HG03439 (cell line): ENCODE measurements around the gene BRSK2.
"Not testable (repeated sequence)": the region's sequence is repeated elsewhere in the genome, so short reads cannot be mapped to it uniquely, and the experiment has no call there.

Experiments
- ATAC-seq: cut with Tn5 transposase; IDR thresholded peaks from one replicate; pipeline ENCODE4 v1.9.1; 2021; ENCODE audit warnings: mild to moderate bottlenecking, moderate library complexity; ENCODE audit not compliant: unreplicated experiment

Gene BRSK2

DNA sequence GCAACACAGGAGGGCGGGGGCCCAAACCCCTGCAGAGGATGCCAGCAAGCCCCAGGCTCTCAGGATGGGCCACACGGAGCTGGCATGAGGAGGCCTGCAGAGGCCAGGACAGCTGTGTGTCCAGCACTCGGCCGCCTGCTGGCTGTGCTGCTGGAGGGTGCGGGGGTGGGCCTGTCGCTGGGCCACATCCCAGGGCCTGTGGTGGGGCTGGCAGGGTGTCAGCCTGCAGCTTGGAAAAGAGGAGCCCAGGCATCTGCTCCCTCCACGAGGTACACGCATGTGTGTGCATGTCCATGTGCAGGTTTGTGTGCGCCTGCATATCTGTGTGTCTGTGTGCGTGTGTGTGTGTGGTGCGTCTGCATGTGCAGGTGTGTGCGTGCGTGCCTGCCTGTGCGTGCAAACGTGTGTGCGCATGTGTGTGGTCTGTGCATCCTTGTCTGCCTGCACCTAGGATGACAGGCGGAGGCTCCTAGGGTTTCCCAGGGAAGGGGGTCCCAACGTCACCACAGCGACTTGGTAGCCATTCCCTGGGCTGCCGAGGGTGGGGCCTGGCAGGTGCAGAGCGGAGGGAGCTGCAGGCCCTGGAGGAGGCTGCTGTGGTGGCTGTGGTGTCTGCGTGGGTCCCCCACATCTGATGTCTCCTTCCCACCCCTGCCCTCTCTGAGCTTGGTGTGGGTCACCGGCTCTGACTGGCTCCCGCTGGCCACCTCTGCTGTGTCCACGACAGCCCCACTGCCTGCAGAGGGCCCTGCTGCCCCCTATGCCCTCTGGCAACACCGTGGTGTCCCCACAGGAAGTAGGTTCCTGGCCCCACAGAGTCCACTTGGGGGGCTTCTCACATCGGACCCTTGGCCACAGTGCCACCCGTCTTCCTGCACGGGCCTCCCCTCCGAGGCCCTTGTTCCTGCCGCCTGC lies 17.1 kb downstream of the BRSK2 start:
- no peak for ATAC-seq

DNA sequence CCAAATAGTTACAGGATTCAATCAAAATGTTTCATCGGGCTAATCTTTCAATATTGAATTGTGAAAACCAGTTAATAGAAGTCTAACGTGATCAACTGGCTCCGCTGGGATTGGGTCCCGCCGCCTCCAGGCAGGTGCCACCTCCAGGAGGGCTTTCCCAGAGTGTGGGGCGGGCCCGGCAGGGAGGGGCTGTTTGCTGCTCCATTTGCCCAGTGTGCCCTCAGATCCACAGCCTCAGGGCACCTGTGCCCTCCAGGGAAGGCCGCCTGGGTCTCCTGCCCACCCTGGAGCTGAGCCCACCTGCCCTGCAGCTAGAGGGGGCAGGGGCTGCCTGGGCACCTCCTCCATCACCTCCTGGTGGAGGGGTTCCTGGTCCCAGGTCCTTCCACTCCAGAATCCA lies 17.9 kb downstream of the BRSK2 start:
- no peak for ATAC-seq

DNA sequence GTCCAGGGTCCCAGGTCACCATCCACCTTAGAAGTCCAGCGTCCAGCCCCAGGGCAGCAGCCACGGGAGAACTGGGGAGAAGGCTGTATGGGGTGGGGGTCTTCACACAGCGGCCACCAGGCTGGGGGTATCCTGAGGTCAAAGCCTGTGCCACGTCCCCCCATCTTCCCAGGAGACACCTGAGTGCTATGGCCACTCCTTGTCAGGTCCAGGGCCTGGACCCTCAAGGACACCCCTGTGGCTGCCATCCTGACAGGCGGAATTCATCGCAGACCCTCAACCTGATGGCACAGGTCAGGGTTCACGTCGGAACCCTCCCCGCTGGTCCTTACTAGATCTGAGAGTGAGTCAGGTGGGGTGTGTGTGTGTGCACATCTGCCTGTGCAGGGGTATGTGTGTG lies 18.6 kb downstream of the BRSK2 start:
- ATAC-seq: no peak

DNA sequence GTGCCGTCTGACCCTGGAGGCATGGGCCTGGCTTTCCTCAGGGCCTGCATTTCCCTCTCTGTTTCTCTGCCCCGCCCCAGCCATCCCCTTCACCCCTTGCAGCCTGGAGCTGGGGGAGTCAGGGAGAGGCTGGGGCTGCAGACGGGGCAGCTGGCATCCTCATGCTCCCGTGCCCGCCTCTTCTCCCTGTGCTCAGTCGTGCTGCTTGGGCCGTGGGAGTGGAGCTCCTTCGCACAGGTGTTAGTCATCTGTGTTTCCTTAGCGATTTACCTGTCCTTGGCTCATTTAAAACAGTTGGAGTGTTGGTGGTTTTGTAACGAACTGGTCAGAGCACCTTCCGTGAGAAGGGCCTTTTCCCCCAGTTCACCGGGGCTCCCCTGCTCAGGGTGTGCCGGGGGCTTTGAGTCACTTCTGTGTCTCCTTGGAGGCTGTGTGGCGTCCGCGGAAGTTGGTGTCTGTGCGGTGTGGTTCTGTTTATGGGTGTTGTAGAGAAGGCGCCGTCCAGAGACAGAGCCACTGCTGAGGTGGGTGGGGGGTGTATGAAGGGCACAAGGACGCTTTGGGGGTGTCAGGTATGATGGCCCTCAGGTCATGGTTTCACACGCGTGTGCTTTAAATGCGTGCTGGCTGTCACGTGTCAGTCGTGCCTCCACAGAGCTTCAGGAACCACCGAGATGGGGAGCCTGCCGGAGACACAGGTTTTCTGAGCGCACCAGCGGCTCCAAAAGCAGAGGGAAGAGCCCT lies 19.5 kb downstream of the BRSK2 start:
- no peak for ATAC-seq

DNA sequence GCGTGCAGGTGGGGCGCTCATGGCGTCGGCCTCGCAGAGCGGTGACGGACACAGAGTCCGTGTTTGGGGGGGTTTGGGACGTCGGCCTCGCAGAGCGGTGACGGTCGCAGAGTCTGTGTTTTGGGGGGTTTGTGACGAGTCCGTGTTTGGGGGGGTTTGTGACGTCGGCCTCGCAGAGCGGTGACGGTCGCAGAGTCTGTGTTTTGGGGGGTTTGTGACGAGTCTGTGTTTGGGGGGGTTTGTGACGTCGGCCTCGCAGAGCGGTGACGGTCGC lies 20.1 kb downstream of the BRSK2 start:
- ATAC-seq: not testable (repeated sequence)

DNA sequence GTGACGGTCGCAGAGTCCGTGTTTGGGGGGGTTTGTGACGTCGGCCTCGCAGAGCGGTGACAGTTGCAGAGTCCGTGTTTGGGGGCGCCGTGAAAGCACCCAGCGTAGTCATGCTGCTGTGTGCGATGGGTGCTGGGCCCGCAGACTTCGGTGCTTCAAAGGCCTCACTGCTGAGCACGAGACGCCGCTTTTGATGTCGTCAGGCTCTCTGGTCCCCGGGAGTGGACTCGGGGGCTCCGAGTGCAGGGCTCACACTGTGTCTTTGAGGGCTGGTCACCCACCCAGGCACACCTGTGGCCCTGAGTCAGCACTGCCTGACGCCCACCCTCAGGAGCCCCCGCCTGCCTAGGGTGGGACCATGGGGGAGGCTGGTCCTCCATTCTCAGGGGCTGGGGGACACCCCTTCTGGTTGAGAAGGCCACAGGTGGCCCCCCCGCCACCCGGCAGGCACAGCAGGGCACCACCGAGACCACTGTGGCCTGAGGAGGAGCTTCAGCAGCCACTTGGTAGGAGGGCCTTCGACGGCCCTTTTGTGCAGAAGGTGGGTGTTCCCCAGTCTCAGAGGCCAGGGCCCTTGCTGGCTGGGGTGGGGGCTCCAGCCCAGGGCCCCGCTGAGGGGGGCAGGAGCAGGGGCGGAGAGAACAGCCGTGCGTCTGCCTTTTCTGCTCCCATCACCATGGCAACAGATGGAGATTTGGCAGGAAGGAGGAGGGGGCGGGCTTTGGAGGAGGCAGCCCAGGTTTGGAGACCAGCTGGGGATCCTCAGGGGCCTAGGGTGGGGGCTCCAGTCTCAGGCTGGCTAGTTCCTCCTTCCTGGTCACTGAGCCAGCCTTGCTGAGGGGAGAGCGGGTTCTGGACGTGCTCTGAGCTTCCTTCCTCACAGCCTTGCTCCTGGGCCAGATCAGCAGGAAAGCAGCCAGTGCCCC lies 20.9 kb downstream of the BRSK2 start:
- no peak for ATAC-seq

DNA sequence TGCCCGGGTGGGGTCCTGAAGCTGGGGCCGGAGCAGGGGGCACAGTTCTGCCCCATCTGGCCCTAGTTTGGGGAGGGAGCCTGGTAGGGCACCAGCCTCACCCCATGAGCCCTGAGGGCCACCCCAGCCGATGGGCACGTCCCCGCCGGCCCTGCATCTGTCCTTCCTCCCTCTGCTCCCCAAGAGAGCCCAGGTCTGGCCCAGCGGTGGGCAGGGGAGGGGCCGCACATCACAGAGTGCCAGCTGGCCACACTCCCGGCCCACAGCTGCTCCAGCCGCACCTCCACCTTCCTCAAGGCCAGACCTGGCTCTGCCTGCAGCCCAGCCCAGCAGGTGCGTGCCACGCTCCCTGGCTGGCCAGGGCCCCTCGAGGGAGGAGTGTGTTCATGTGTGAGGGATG lies 21.6 kb downstream of the BRSK2 start:
- no peak for ATAC-seq

DNA sequence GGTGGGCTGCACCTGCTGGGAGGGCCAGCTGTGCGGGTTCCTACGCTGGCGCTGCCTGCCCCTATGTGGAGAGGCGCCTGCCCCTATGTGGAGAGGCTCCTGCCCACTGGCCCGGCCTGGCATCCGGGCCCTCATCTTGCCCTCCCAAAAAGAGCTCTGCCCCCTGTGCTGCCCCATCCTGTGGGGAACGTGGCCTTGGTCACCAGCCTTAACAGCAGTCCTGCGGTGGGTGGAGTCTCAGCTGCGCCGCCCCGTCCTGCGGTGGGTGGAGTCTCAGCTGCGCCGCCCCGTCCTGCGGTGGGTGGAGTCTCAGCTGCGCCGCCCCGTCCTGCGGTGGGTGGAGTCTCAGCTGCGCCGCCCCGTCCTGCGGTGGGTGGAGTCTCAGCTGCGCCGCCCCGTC lies 22.0 kb downstream of the BRSK2 start:
- ATAC-seq: not testable (repeated sequence)

DNA sequence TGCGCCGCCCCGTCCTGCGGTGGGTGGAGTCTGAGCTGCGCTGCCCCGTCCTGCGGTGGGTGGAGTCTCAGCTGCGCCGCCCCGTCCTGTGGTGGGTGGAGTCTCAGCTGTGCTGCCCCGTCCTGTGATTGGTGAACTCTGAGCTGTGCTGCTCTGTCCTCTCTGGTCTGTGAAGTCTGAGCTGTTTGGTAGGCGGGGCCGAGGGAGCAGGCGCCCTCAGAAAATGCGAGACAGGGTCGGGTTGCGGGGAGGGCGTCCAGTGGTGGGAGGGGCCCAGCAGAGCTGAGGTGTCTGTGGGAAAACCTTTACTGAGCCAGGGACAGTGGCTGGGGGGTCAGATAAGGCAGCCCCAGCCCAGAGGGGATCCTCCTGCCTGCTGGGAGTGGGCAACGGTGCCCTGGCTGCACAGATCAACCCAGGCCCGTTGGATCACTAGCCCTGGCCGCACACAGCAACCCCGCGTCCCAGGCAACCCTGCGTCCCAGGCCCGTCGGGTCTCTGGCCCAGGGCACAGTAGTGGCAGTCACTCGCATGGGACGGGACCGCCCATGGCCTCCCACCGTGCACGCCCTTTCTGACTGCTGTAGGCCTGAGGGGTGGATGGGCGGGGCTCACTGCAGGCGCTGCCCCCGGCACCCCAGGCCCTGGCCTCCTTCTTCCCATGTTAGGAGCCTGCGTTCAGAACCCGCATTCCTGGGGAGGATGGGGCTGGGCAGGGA lies 22.8 kb downstream of the BRSK2 start:
- ATAC-seq: no peak

DNA sequence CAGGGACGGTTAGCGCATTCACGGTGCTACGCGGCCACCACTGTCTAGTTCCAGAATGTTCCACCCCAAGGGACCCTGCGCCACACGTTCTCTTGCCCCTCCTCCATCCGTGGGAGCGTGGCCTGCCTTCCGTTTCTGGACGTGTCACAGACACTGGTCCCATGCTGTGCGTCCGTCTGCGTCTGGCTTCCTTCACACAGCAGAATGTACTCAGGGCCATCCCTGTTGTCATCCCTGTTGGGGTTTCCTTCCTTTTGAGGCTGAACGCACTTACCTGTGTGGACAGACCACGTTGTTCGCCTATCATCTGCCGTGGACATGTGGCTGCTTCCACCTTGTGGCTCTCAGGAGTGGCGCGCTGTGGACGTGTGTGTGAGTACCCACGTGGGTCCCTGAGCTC lies 24.9 kb downstream of the BRSK2 start:
- no peak for ATAC-seq

DNA sequence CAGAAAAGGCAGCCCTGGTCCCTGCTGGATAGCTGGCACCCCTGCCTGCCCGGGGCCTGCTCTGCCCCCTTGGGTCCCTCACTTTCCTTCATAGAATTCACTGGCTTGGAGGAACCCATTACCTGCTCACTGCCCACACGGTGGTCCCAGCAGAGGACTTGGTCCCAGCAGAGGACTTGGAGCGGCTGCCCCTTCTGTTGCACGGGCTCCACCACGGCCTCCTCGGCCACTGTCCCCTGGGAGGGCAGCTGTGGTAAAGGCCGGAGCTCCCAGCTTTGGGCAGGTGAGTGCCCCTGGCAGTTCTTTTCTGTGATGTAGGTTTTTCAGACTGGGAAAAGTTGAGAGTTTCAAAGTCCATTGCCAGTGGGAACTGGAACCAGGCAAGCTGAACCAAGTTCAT lies 25.9 kb downstream of the BRSK2 start:
- no peak for ATAC-seq

DNA sequence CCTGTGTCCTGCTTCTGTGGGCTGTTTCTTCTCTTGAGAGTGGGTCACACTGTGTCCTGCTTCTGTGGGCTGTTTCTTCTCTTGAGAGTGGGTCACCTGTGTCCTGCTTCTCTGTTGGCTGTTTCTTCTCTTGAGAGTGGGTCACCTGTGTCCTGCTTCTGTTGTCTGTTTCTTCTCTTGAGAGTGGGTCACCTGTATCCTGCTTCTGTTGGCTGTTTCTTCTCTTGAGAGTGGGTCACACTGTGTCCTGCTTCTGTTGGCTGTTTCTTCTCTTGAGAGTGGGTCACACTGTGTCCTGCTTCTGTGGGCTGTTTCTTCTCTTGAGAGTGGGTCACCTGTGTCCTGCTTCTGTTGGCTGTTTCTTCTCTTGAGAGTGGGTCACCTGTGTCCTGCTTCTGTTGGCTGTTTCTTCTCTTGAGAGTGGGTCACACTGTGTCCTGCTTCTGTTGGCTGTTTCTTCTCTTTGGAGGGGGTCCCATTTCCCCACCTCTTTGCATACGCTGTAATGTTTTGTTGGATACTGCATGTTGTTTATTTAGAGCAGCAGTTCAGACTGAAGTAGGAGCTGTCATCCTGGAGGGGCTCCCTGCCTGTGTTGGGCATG lies 28.6 kb downstream of the BRSK2 start:
- not testable (repeated sequence) for ATAC-seq

DNA sequence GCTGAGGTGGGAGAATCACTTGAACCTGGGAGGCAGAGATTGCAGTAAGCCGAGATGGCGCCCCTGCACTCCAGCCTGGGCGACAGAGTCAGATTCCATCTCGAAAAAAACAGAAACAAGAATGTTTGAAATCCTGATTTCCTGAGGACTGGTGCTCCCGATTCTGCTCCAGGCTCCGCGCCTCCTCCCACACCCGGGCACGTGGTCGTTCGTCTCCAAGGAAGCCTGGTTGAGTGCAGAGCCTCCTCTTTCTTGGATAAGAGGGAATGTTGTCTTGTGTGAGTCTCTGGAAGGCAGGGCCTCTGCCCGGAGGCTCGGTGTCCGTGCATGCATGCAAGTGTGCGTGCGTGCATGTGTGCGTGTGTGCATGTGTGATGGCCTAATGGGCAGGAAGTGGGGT lies 30.1 kb downstream of the BRSK2 start:
- no peak for ATAC-seq

DNA sequence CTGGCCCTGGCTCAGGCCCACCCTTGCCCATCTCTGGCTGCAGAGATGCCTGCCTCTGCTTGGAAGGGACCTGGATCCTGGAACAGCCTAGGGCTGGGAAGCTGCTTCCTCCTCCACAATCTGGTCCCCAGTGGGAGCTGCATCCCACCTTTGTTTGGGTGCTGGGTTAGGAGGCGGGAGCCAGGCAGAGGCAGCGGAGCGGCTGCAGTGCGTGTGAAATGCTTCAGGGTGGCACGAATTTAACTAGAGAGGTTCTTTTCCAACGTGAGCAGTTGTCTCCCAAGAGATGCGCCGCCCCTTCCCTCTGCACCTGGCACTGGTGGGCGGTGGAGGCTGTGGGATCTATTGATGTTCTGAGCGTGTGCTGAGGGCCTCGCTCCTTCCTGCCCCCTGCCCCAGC lies 31.6 kb downstream of the BRSK2 start:
- no peak for ATAC-seq

DNA sequence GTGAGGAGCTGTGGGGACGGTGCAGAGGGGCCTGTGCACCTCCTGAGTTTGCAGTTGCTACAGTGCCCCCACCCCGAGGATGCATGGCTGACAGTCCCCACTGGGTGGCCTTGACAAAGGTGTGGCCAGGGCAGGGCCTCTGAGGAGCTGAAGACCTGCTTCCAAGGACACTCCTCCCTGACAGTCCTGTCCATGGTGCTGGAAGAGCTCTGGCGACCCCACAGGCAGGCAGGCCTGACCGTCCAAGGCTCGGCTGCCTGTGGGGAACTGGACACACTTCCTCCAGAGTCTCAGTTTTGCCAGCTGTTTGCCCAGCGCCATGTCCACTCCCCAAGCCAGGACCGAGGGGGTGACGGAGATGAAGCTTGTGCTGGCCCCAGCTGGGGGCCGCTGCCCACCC lies 32.7 kb downstream of the BRSK2 start:
- no peak for ATAC-seq

DNA sequence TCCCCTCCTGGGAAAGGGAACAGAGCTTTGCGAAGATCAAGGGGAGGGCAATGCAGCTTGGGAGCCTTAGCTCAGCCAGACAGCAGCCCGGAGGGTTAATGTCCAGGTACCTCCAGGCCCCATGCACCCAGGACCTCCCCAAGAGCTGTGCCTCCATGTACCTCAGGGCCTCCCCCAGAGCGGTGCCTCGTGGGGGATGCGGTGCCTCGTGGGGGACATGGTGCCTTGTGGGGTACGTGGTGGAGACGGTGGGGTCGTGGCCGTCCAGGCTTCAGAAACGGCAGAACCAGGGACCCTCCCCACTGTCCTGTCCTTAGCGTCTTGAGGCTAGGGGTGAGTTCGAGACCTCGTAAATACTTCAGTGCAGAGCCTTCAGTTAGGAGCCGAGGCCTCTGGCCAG lies 33.2 kb downstream of the BRSK2 start:
- ATAC-seq: no peak

DNA sequence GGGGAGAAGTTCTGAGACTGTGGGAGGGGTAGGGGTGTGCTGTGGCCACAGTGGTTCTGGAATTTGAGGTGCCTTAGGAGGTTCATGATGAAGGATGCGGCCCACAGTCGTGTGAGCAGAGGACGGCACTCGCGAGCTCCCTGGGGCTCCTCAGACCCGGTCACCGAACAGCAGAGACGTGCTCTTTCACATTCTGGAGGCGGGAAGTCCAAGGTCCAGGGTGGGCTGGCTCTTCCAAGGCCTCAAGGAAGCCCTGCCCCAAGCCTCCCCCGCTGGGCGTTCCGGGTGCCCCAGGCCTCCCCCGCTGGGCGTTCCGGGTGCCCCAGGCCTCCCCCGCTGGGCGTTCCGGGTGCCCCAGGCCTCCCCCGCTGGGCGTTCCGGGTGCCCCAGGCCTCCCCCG lies 33.7 kb downstream of the BRSK2 start:
- ATAC-seq: not testable (repeated sequence)

DNA sequence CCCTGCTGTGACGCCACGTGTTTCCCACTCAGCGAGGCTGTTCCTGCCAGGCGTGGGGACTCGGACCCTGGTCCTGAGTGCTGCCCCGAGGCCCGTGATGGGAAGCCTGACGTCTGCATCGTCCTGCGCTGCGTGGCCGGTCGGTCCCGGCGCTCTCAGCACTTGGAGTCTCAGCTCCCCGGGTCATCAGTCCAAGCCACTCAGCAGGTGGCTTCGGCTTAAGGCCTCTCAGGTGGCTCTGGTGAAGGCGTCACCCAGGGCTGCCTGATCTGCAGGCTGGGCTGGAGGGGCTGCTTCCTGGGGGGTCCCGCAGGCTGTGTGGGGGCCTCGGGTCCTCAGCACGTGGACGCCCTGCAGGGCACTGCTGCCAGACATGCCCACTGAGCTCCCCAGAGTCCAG lies 35.3 kb downstream of the BRSK2 start:
- ATAC-seq: no peak

DNA sequence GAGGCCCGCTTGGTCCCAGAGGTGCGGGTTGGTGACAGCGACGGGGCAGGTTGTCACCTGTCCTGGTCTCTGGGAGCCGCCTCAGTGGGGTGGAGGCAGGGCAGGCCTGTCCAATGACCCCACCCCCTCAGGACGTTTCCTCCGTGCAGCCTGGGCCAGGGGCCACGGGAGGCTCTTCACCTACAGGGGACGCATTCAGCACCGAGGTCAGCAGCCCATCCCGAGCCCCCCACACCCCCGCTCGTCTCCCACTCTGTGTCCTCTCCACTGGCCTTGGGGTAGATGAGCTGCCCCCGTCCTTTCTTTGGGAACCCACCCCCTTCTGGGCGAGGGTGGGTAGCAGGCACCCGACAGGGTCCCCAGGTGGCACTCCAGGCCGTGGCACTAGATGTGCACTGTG lies 35.7 kb downstream of the BRSK2 start:
- no peak for ATAC-seq

DNA sequence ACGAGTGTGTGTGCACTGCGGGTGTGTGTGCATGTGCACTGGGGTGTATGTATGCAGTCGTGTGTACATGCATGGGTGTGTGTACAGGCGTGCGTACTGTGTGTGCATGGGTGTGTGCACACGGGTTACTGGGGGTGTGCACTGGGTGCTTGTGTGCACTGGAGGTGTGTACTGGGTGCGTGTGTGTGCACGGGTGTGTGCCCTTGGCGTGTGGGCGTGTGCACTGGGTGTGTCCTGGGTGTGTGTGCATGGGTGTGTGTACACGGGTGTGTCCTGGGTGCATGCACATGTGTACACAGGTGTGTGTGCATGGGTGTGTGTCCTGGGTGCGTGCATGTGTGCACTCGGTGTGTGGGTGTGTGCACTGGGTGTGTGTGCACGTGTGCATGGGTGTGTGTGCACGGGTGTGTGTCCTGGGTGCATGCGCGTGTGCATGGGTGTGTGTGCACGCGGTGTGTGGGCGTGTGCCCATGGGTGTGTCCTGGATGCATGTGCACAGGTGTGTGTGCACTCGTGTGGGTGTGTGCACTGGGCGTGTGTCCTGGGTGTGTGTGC lies 39.1 kb downstream of the BRSK2 start:
- no peak for ATAC-seq
